Skin of body (tissue), 2 donors: ENCODE data around the gene C5orf52. TPM values are rescaled to one million over a fixed set of nuclear protein-coding genes. Genes with fewer than 3 reads are reported as not detected.
"Not testable (repeated sequence)": the region's sequence is repeated elsewhere in the genome, so short reads cannot be mapped to it uniquely, and the experiment has no call there.

Experiments
- DNase-seq: peaks from one replicate; lab custom pipeline; 2025; lab: John Stamatoyannopoulos, UW
- total RNA-seq: library from RNA; depleted of rRNA; stranded (reverse); fragments of >200 nt; gene quantifications from one replicate; pipeline ENCODE4 v1.2.3, GENCODE V29; 2014

The C5orf52 gene
- total RNA-seq, 1 donor from 2014 or later: not detected

GRCh38 chr5:157721159-157721558 lies 49.8 kb downstream of the C5orf52 start:
- DNase-seq: no peak

- not testable (repeated sequence) for DNase-seq
These were observed 51.6 kb downstream of the C5orf52 start for GRCh38 chr5:157722895-157723294.

DNA sequence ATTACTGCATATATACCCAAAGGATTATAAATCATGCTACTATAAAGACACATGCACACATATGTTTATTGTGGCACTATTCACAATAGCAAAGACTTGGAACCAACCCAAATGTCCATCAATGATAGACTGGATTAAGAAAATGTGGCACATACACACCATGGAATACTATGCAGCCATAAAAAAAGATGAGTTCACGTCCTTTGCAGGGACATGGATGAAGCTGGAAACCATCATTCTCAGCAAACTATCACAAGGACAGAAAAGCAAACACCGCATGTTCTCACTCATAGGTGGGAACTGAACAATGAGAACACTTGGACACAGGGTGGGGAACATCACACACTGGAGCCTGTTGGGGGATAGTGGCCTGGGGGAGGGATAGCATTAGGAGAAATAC lies 55.3 kb downstream of the C5orf52 start:
- DNase-seq: not testable (repeated sequence)

GRCh38 chr5:157727858-157728257 lies 56.5 kb downstream of the C5orf52 start:
- DNase-seq: not testable (repeated sequence)

Other genes starting within 250 kb of the C5orf52 start
- 11.9 TPM for gene NIPAL4, start 211.3 kb upstream of the C5orf52 start, total RNA-seq
- 5.9 TPM for gene ADAM19, start 95.8 kb upstream of the C5orf52 start, total RNA-seq
- gene SOX30, start 19.1 kb upstream of the C5orf52 start, total RNA-seq: 0.10 TPM
- 17.6 TPM for gene THG1L, start 59.9 kb downstream of the C5orf52 start, total RNA-seq
- gene LSM11, start 72.2 kb downstream of the C5orf52 start, total RNA-seq: 4.5 TPM
- 97.0 TPM for gene CLINT1, start 187.6 kb downstream of the C5orf52 start, total RNA-seq